ELR (cell line): ENCODE data around the gene JARID2.

Source experiments
- DNase-seq: peaks from one replicate; pipeline ENCODE4 v3.0.0-alpha.2; 2015; ENCODE audit warnings: low read depth

The JARID2 gene

DNA sequence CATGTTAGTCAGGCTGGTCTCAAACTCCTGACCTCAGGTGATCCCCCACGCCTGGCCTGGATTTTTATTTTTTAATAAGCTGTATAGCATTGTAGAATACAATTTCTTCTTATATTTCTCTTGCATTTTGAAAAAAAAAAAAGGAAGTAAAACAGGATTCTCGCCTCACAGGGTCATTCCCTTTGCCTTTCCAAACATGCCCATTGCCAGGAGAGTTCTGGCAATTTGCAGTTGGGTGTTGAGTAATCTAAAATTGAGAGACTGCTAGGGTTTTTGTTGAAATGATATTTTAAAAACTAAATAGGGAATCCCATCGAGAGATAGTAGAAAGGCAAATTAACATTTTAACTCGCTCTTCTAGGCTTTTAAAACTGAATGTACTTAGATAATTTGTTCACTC, 196.1 kb downstream of the JARID2 start:
- no peak for DNase-seq

GRCh38 chr6:15442467-15442866, 196.6 kb downstream of the JARID2 start:
- DNase-seq = no peak

- peak; percentile 86 for DNase-seq
Observed at GRCh38 chr6:15443119-15443830, 197.4 kb downstream of the JARID2 start.

- DNase-seq = no peak
Observed at GRCh38 chr6:15444081-15444731, 198.3 kb downstream of the JARID2 start.

GRCh38 chr6:15444881-15445280, 199.0 kb downstream of the JARID2 start:
- no peak for DNase-seq

- no peak for DNase-seq
Observed at GRCh38 chr6:15447546-15448267, 201.8 kb downstream of the JARID2 start.

DNA sequence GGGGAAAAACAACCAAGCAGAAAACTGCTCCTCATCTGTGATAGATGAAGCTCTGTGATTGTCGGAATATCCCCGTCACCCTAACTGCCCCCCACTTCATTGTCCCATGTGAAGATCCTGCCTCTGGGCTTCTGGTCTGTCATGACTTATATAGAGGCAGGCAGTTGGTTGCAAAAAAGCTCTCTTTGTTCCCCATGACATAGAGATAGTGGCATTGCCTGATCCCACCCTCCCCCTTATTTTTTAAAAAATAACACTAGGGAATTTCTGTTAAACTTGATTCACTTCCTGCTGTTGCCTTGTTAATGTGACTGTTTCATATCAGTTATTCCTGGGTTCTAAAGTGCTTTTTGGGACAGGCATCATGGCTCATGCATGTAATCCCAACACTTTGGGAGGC, 203.1 kb downstream of the JARID2 start:
- no peak for DNase-seq

- DNase-seq = no peak
Observed at GRCh38 chr6:15451738-15452137, 205.9 kb downstream of the JARID2 start.

- DNase-seq = no peak
Observed at GRCh38 chr6:15452182-15452941, 206.5 kb downstream of the JARID2 start.

GRCh38 chr6:15453186-15453585, 207.3 kb downstream of the JARID2 start:
- no peak for DNase-seq

DNA sequence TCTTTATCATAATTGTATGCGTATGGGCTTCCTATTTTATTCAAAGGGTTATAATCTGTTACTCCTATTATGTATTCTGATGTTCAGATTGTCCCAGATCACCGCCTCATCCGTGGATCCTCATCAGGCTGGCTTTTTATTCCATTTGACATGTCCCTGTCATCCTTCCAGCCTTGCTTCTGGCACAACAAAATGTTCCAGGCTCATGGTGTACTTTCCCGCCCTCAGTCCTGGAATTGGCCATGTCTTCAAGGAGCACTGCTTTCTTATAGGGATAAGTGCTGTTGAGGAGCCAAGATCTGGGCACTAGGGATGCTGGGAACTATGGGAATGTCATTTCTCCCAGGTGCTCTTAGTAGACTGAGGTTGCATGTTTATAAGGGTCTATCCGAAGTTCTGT, 207.8 kb downstream of the JARID2 start:
- DNase-seq = no peak

DNA sequence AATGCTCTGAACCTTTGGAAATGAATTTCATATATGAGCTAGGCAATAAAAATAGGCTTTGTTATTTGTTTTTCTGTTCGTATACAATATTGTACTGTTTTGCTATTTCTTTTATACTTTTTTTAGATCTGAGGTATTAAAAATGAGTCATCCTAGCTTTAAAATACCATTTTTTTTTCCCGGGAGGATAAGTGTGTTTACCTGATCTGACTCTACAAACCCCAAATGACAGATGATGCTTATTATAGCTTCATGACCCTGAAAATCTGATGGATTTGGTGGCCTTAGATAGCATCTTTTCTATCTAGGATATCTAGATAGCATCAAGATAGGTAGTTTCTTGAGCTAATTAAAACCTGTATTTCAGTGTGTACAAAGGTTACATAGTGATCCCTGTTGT, 210.6 kb downstream of the JARID2 start:
- no peak for DNase-seq

DNA sequence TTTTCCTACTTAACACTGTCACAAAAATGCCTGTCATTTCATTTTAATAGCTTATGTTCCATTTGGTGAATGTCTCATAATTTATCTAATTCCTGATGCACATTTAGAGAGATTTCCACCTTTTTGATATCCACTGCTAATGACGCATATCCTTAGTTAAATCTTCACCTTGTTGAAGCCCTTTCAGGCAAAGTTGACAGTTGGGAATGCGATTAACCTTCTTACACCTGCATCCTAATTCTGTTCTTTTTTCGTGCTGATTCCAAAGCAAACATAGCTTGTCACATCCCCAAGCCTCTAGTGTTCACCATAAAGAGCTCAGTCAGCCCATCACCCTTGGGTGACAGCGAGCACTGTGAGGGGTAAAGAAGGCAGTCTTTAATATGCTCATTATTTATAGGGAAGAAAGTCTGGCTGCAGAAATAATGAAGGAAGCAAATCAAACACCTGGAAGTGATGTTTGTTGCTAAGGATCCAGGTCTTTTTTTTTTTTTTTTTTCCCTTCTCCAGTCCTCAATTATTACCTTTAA, 211.3 kb downstream of the JARID2 start:
- DNase-seq = no peak

DNA sequence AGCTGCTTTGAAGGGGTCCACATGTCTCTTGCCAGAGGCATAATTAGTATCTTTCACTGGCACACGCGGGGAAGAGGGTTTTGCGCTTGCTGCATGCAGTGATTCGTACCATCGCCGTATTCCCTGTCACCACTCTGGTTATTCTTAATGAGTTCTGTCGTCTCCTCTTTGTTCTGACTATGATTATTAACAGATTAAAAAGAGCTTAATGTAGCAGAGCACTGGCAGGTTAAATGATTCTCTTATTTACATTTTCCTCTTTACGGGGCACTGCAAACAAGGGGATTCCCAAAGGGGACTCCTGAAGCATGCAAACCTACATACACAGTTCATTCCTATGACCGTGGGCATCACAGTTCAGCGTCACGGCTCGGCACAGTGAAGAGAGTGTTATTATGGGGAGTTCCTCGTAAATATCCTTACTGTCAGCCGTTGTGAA, 212.2 kb downstream of the JARID2 start:
- DNase-seq = no peak

DNA sequence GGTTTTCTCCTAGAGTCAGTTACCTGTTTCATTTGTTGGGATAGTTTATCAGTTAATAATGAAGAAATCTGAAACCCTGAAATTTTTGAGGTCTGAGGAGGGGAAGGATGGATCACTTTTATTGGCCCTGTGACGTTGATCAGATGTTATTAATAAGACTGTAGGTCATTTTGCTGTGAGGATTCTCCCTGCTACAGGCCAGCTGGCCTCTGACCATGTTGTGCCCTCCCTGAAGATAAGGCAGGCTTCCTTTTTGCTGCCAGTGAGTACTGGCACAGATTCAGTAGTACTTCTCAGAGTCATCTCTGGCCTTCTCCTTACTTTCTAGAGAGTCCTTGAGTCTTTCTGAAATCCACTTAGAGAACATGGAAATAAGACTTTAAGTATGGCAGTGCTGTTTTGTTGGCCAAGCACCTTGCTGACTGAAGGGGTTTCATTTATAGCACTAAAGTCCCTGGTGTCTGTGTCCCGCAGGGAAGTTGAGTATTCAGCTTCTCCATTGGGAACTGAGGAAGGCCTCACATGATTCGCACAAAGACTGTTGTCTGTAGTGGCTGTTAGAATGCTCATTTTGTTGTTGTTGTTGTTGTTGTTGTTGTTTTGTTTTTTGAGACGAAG, 214.3 kb downstream of the JARID2 start:
- no peak for DNase-seq

DNA sequence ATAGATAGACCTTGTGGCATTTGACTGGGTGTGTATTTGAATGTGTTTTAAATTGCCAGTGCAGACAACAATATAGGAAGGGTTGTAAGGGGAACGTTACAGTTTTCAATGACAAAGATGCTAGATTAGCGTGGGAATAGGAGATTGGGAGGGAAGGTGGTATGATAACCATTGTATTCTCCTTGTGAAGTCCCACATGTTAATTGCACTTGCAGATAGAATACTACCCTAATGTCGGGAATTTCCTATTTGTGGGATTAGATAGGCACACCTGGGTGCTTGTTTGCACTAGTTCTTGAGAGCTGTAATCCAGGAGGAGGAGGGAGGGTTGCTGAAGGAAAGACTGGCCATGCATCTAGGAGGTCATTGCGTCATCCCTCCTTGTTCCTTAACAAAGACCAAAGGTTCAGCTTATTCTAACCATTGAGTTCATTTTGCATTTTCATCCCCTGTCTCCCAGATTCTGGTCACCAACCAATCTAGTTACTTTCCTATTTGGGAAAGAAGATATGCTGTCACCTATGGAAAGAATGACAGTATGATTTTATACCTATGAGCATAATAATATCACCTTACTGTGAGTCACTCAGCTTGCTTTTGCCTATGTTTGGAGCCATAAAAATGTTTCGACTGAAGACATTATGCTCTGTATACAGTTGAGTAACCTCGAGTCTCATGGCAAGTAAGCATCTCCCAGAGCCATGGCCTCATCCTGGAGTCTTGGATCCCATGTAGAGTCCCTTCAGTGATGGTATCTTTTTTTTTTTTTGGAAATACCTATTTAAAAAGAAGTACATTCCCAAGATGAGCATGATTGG, 215.5 kb downstream of the JARID2 start:
- DNase-seq = no peak

DNA sequence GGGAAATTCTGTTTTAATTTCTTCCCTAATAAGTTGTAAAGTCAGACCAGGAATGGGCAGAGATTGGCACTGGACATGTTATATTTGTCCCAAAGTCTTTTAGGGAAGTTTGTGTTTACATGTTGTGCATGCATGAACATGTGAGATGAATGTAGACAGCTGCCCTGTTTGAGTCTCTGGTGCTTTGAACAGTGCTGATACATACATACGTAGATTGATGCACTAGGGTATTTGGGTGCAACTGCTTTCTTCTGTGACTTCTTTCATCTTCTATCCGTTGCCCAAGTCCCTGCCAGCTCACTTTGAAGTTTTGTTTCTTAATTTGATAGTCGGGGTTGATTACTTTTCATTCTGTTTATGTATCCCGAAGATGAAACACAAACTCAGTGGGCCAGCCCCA, 216.4 kb downstream of the JARID2 start:
- DNase-seq = no peak

GRCh38 chr6:15462717-15463525, 217.1 kb downstream of the JARID2 start:
- DNase-seq = no peak

GRCh38 chr6:15464211-15464725, 218.4 kb downstream of the JARID2 start:
- DNase-seq = peak; percentile 44

- peak; percentile 14 for DNase-seq
Observed at GRCh38 chr6:15465212-15465611, 219.3 kb downstream of the JARID2 start.
